GM12864 (cell line): ENCODE results near the gene PARD3B.

Source experiments
- DNase-seq: peaks from one replicate; pipeline ENCODE4 v3.0.0-alpha.2; 2011; ENCODE audit warnings: low read depth
- H3K4me3 ChIP-seq: 2 replicates; pipeline ENCODE4 v1.5.1; 2011; ENCODE audit warnings: mild to moderate bottlenecking, low read depth, low read length, control low read depth
- CTCF ChIP-seq: IDR thresholded peaks from 2 replicates; pipeline ENCODE4 v1.5.1; 2011; ENCODE audit warnings: low read depth, mild to moderate bottlenecking, moderate library complexity, low read length, control low read depth, inconsistent platforms; ENCODE audit errors: missing control alignments

The PARD3B gene

GRCh38 chr2:205311201-205311600, 765.9 kb downstream of the PARD3B start:
- no peak for TF ChIP-seq CTCF
- no peak overlapping the region for H3K4me3 ChIP-seq
- no peak for DNase-seq

GRCh38 chr2:205321231-205321630, 776.0 kb downstream of the PARD3B start:
- no peak overlapping the region for H3K4me3 ChIP-seq
- TF ChIP-seq CTCF = no peak
- DNase-seq = no peak

- TF ChIP-seq CTCF = peak; percentile 59
- no peak overlapping the region for H3K4me3 ChIP-seq
- no peak for DNase-seq
Measured at GRCh38 chr2:205323929-205324328, 778.7 kb downstream of the PARD3B start.

GRCh38 chr2:205324355-205324754, 779.1 kb downstream of the PARD3B start:
- H3K4me3 ChIP-seq = no peak overlapping the region
- DNase-seq = no peak
- TF ChIP-seq CTCF = no peak

GRCh38 chr2:205333351-205333750, 788.1 kb downstream of the PARD3B start:
- no peak for DNase-seq
- TF ChIP-seq CTCF = no peak
- no peak overlapping the region for H3K4me3 ChIP-seq

GRCh38 chr2:205337274-205337673, 792.0 kb downstream of the PARD3B start:
- no peak for DNase-seq
- H3K4me3 ChIP-seq = no peak overlapping the region
- TF ChIP-seq CTCF = no peak

- TF ChIP-seq CTCF = no peak
- H3K4me3 ChIP-seq = no peak overlapping the region
- DNase-seq = no peak
Measured at GRCh38 chr2:205338156-205338555, 792.9 kb downstream of the PARD3B start.
